Measurements from ENCODE around the gene SLC35F3. TPM values are rescaled to one million over a fixed set of nuclear protein-coding genes. Genes with fewer than 3 reads are reported as not detected.

SLC35F3 gene
- total RNA-seq, 1 donor from 2014 or later, result 0.57 TPM

DNA sequence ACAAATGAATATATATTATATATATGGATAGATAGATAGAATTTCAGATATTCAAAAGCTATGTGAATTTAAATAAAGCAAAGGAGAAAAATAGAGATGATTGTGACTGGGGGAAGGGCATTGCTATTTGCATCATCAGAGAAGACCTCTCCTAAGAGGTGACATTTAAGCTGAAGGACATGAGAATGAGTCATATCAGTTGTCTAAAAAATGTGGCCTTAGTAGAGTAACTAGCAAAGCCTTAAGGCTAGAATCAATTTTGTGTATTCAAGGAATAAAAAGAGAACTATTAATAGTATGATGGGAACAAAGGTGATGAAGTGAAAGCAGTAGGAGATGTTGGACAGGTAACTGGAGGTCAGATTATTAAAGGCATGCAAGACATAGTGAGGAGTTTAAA lies 34.8 kb upstream of the SLC35F3 start:
- Histone ChIP-seq H3K27me3 (ENCODE audit: insufficient read depth, low read length) (no peaks in the 10 kb centered on the region), H4K20me1 (ENCODE audit: insufficient read depth, low read length) (no peaks in the 10 kb centered on the region), H3K36me3 (ENCODE audit: insufficient read depth, low read length) (no peaks in the 10 kb centered on the region), H3K27ac (ENCODE audit: low read depth, low read length) (no peak overlapping the region), H3K9ac (ENCODE audit: low read length) (no peak overlapping the region), H3K79me2 (ENCODE audit: insufficient read depth, low read length) (no peaks in the 10 kb centered on the region), H3K4me1 (ENCODE audit: insufficient read depth, low read length) (peaks cover 18% of the 10 kb centered on the region), H3K4me3 (ENCODE audit: insufficient read depth, low read depth, low read length) (no peak overlapping the region), H3K4me2 (ENCODE audit: low read length) (no peak overlapping the region), H2AFZ (ENCODE audit: low read depth, low read length) (no peak overlapping the region), H3K9me3 (ENCODE audit: insufficient read depth, low read depth, low read length) (no peaks in the 10 kb centered on the region)
- Mint-ChIP-seq H3K4me3 (ENCODE audit: unreplicated experiment) (no peak overlapping the region), H3K36me3 (ENCODE audit: low read depth, unreplicated experiment) (no peaks in the 10 kb centered on the region), H3K27ac (ENCODE audit: unreplicated experiment) (no peak overlapping the region), H3K9me3 (ENCODE audit: unreplicated experiment) (peaks cover 1% of the 10 kb centered on the region), H3K27me3 (ENCODE audit: low read depth, unreplicated experiment) (peaks cover 2% of the 10 kb centered on the region), H3K4me1 (ENCODE audit: low read depth, unreplicated experiment) (peaks cover 17% of the 10 kb centered on the region)
- FAIRE-seq (no peak), DNase-seq (ENCODE audit: low read depth) (no peak)
- TF ChIP-seq CTCF (IDR thresholded peaks at IDR 0.05; ENCODE audit: insufficient read depth, low read depth, low read length) (no peak), EZH2 (IDR thresholded peaks at IDR 0.05; ENCODE audit: insufficient read depth, low read length) (no peak)

DNA sequence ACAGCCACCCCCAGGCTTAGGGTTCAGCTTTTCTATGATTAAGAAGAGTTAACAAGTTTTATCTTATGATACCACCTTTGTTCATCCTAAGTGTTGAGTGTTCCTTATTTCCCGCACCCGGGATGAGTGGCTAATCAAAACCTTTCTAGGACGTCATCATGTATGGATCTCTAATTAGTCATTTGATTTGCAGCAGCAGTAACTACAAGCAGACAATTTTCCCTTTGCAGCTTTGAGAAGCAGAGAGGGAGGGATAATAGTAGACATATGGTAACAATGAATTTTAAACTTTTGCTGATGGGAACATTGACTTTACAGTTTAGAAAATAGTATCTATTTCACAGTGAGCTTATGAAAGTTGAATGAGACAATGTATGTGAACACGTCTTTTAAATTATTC lies 30.8 kb upstream of the SLC35F3 start:
- Histone ChIP-seq H3K36me3 (ENCODE audit: insufficient read depth, low read length) (no peaks in the 10 kb centered on the region), H3K79me2 (ENCODE audit: insufficient read depth, low read length) (no peaks in the 10 kb centered on the region), H4K20me1 (ENCODE audit: insufficient read depth, low read length) (no peaks in the 10 kb centered on the region), H3K9me3 (ENCODE audit: insufficient read depth, low read depth, low read length) (no peaks in the 10 kb centered on the region), H3K27me3 (ENCODE audit: insufficient read depth, low read length) (no peaks in the 10 kb centered on the region), H3K4me3 (ENCODE audit: insufficient read depth, low read depth, low read length) (no peak overlapping the region), H3K4me1 (ENCODE audit: insufficient read depth, low read length) (peaks cover 9% of the 10 kb centered on the region), H3K27ac (ENCODE audit: low read depth, low read length) (no peak overlapping the region), H2AFZ (ENCODE audit: low read depth, low read length) (no peak overlapping the region), H3K4me2 (ENCODE audit: low read length) (no peak overlapping the region), H3K9ac (ENCODE audit: low read length) (no peak overlapping the region)
- DNase-seq (ENCODE audit: low read depth) (no peak), FAIRE-seq (no peak)
- H3K36me3 Mint-ChIP-seq (ENCODE audit: low read depth, unreplicated experiment), result no peaks in the 10 kb centered on the region
- no peak for TF ChIP-seq EZH2 (IDR thresholded peaks at IDR 0.05; ENCODE audit: insufficient read depth, low read length)
- H3K4me1 Mint-ChIP-seq (ENCODE audit: low read depth, unreplicated experiment), result peaks cover 10% of the 10 kb centered on the region
- no peak overlapping the region for H3K27ac Mint-ChIP-seq (ENCODE audit: unreplicated experiment)
- no peaks in the 10 kb centered on the region for H3K9me3 Mint-ChIP-seq (ENCODE audit: unreplicated experiment)
- H3K27me3 Mint-ChIP-seq (ENCODE audit: low read depth, unreplicated experiment), result peaks cover 2% of the 10 kb centered on the region
- no peak overlapping the region for H3K4me3 Mint-ChIP-seq (ENCODE audit: unreplicated experiment)

DNA sequence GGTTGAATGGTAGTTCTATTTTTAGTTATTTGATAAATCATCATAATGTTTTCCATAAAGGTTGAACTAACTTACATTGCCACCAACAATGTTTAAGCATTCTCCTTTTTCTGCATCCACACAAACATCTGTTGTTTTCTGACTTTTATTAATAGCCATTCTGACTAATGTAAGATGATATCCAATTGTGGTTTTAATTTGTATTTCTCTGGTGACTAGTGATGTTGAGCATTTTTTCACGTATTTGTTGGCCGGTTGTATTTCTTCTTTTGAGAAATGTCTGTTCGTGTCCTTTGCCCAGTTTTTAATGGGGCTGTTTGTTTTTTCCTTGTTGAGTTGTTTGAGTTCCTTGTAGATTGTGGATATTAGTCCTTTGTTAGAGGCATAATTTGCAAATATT lies 24.6 kb upstream of the SLC35F3 start:
- H3K79me2 ChIP-seq (ENCODE audit: insufficient read depth, low read length), result no peaks in the 10 kb centered on the region
- peaks cover 11% of the 10 kb centered on the region for H3K4me1 ChIP-seq (ENCODE audit: insufficient read depth, low read length)
- H3K9ac ChIP-seq (ENCODE audit: low read length), result no peak overlapping the region
- peak; percentile 80 for DNase-seq (ENCODE audit: low read depth)
- H3K36me3 ChIP-seq (ENCODE audit: insufficient read depth, low read length), result no peaks in the 10 kb centered on the region
- no peak overlapping the region for H3K4me3 ChIP-seq (ENCODE audit: insufficient read depth, low read depth, low read length)
- no peaks in the 10 kb centered on the region for H3K9me3 ChIP-seq (ENCODE audit: insufficient read depth, low read depth, low read length)
- no peak for TF ChIP-seq EZH2 (IDR thresholded peaks at IDR 0.05; ENCODE audit: insufficient read depth, low read length)
- no peak for TF ChIP-seq CTCF (IDR thresholded peaks at IDR 0.05; ENCODE audit: insufficient read depth, low read depth, low read length)
- no peak overlapping the region for H2AFZ ChIP-seq (ENCODE audit: low read depth, low read length)
- H3K4me2 ChIP-seq (ENCODE audit: low read length), result peak overlapping the region; percentile 58
- Mint-ChIP-seq H3K36me3 (ENCODE audit: low read depth, unreplicated experiment) (no peaks in the 10 kb centered on the region), H3K4me1 (ENCODE audit: low read depth, unreplicated experiment) (peaks cover 5% of the 10 kb centered on the region), H3K4me3 (ENCODE audit: unreplicated experiment) (no peak overlapping the region), H3K9me3 (ENCODE audit: unreplicated experiment) (no peaks in the 10 kb centered on the region), H3K27me3 (ENCODE audit: low read depth, unreplicated experiment) (peaks cover 4% of the 10 kb centered on the region), H3K27ac (ENCODE audit: unreplicated experiment) (no peak overlapping the region)
- H3K27ac ChIP-seq (ENCODE audit: low read depth, low read length), result no peak overlapping the region
- no peaks in the 10 kb centered on the region for H4K20me1 ChIP-seq (ENCODE audit: insufficient read depth, low read length)
- no peaks in the 10 kb centered on the region for H3K27me3 ChIP-seq (ENCODE audit: insufficient read depth, low read length)
- no peak for FAIRE-seq

Measured in astrocyte (in vitro differentiated cells and primary cell).